Esophagus squamous epithelium (tissue), 4 donors: ENCODE results near the gene LMAN2L.

Source experiments
- POLR2A ChIP-seq, 4 donors: fragments of 450-650 bp; IDR thresholded peaks; one replicate each; pipeline ENCODE4 v1.6.1; 2017; ENCODE audit warnings: antibody characterized with exemption in 4 of 4, mild to moderate bottlenecking in 4 of 4, moderate library complexity in 3 of 4
- TF ChIP-seq, protein P1 (sequence below), 6 experiments: fragments of 450-650 bp in 4 of 6; fragments of 200-600 bp in 2 of 6; sonication (generic) in 2 of 6; IDR thresholded peaks; one replicate each; pipeline ENCODE4 v1.5.1; 2016 to 2019; ENCODE audit warnings: antibody characterized with exemption in 6 of 6, mild to moderate bottlenecking in 4 of 6, moderate library complexity in 4 of 6

DNA sequence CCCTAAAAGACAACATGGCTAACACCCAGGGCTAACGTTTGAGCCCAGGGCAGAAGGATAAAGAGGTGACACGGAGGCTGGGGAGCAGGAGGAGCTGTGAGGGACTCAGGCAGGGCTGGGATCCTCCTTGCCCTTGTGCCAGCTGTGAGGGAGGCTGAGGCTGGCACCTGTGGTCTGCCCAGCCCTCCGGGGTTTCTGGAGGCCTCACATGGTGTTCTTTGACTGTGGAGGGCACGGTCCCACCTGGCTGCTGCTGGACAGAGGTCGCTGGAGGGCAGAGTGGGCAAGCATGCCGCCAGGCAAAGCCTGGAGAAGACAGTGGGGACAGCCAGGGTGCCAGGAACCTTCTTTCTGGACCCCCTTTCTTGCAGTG lies 49.4 kb upstream of the LMAN2L start:
- TF ChIP-seq, protein P1, sequence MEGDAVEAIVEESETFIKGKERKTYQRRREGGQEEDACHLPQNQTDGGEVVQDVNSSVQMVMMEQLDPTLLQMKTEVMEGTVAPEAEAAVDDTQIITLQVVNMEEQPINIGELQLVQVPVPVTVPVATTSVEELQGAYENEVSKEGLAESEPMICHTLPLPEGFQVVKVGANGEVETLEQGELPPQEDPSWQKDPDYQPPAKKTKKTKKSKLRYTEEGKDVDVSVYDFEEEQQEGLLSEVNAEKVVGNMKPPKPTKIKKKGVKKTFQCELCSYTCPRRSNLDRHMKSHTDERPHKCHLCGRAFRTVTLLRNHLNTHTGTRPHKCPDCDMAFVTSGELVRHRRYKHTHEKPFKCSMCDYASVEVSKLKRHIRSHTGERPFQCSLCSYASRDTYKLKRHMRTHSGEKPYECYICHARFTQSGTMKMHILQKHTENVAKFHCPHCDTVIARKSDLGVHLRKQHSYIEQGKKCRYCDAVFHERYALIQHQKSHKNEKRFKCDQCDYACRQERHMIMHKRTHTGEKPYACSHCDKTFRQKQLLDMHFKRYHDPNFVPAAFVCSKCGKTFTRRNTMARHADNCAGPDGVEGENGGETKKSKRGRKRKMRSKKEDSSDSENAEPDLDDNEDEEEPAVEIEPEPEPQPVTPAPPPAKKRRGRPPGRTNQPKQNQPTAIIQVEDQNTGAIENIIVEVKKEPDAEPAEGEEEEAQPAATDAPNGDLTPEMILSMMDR (IDR thresholded peaks at IDR 0.05), result no peak
- TF ChIP-seq POLR2A (IDR thresholded peaks at IDR 0.05), result no peak
